ENCODE data around the gene THADA.
"Not testable (repeated sequence)": the region's sequence is repeated elsewhere in the genome, so short reads cannot be mapped to it uniquely, and the experiment has no call there.

The THADA gene

DNA sequence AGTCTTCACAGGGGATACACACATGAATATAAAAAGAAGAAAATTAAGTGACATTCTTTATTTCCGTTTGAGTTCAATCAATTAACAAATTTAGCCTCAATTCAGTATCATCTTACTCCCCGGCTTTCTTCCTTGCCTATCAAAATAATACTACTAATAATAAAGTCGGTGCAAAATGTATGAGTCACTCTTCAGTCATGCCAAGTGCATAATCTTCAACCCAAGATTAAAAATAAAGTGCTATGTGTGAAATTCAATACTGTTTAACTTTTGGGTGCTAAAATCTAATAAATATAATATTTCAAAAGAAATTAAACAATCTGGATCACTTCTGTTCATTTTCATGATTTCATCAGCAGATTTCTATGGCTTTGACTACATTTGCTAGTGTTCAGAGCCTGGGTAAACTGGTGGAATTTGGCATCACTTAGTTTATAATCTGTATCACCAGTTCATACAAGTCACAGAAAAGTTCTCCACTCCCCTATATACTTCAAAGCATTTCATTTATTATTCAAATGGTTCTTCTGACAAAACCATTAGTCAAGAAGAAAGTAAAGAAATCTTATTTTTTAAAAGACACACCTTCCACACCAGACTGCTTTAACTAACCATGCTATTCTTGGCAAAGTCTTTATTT is 183.6 kb downstream of the THADA start:
- no peak for DNase-seq (ENCODE audit: low read depth in 3 of 3)

DNA sequence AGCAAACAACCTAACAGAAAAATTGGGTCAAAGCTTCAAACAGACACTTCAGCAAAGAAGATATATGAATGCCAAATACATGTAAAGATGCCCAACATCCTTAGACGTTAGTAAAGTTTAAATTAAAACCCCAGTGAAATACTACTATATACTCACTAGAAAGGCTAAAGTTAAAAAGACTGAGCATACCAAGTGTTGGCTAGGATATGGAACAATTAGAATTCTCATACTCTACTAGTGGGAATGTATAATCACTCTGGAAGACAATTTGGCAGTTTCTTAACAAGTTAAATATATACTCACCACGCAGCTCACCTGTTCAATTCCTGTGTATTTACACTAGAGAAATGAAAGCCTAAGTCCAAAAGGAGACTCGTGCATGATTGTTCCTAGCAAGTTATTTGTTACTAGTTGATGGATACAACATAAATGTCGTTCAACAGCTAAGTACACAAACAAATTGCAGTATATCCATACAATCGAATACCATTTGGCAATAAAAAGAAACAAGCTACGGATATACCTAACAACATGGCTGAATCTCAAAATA is 185.7 kb downstream of the THADA start:
- no peak for DNase-seq (ENCODE audit: low read depth in 3 of 3)

DNA sequence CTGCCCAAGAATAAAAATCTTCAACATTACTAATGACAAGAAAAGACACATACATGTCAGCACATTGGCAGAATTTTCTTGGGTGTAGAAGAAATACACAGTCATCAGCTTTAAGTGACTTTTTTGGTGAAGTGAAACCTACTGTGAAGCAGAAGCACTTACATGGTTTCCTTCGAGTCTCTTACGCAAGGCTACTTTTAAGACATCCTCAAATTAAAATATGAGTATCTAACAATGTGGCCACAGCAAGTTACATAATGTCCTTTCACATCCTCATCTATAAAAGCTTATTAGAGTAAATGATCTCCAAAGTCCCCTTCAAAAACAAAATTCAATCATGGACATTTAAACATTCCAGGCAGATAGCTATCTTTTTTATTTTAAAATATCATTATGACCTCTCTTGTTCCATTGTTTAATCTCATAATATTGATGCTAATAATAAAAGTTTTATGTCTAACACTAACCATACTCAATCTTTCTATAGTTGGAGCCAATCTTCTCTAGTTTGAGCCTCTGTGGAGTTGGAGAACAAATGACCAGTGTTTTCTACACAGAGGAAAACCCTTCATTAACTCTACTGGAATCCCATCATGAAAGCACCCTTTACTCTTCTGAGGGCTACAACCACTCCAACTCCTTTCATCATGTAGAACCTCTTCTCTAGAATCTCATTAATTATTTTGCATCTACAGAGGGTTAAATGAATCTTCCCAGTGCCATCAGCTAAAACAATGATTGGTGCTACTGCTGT is 187.3 kb downstream of the THADA start:
- DNase-seq (ENCODE audit: low read depth in 3 of 3): no peak

DNA sequence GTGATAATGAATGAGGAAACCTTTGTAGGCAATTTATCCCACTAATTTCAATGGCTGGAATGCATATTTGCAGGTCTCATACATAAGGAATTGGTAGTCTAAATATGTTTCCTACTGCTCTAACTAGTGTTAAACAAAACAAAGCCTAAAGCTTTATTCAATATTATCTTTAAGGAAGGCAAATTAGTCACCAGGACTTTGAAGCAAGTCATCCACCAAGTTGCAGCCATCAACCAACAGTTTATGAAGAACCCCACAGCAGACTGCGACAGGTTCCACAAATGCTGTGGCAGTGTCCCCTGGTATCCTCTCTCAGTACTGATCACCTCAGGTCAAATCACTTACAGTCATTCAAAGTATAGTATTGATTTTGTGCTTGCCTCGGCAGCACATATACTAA is 187.9 kb downstream of the THADA start:
- DNase-seq (ENCODE audit: low read depth in 3 of 3): no peak

DNA sequence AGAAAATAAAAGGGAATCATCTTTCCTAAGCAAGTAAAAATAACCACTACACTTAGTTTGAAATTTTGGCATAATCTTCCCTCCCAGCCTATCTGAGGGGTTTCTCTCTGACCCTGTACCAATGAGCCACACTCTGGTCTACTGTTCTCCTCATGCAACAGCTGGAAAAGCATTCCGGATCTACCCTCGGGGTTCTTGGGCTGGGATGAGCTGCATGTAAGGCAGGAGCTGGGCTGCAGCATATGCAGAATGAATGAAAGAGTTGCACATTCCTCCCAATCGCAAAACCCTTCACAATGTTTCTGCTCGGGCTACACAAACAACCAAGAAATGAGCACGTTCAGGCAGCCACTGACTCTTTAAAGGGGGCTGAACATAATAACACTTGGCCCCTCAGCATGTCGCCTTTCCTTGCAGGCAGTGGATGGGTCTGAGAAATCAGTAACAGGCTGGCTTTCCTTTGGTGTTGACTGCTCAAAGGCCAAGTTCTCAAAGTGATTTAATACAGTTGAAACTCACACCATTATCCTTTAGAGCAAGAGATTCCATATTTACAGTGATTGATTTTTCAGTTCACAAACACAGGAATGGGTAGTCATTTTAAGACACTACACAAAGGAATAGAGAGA is 189.1 kb downstream of the THADA start:
- DNase-seq (ENCODE audit: low read depth in 3 of 3): no peak

DNA sequence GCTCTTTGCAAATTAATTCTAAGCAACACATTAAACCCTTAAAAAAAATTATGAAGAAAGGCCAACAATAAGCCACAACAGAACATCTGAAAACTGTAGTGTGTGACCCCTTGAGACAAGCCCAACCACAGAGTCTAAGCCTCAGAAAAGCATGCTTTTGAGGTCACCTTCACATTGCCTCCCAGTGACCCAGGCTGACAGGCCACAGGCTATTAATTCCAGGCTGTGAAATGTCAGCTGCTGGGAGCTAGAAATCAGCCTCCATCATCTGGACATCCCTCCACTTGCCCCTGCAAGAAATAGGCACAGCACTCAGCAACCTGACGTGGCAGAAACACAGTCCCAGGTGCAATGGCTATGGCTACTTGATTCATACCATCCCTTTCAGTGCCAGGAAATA is 190.0 kb downstream of the THADA start:
- DNase-seq (ENCODE audit: low read depth in 3 of 3): no peak

DNA sequence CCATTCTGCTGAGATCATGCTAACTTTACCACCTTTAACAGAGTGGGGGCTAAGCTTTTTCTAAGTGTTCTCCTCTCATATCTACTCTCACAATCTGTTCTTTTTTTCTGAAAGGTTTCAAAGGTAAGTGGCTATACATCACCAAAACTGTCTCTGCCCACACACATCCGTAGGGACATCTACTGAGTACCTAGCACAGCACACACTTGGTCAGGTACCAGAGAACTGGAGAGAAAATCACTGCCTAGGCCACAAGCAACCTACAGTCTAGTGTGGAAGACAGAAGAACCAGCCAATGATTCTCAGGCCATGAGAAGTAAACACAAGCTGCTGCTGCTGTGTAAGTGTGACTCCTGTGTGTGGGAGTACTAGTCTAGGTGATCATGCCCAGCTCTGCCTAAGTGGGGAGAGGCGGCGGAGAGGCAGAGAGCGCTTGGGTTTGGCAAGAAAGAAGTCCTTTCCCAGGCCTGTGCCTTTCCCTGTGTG is 193.3 kb downstream of the THADA start:
- no peak for DNase-seq (ENCODE audit: low read depth in 3 of 3)

DNA sequence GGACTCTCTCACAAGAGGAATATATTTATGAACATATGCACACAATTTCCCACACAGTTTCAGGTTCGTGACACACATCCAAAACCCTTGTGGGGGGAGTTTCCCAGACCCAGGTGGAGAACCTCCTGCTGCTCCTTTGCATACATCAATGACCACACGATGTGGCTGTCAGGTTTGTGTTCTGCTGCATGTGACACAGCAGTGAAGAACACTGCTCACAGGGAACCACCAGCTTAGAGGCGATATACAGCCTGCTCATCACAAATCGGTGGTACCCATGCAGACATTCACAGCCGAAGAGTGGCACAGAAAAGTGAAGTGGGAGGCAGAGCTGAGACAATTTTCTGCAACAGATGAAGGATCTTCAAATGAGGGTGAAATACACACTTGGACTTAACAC is 193.8 kb downstream of the THADA start:
- DNase-seq (ENCODE audit: low read depth in 3 of 3): no peak

DNA sequence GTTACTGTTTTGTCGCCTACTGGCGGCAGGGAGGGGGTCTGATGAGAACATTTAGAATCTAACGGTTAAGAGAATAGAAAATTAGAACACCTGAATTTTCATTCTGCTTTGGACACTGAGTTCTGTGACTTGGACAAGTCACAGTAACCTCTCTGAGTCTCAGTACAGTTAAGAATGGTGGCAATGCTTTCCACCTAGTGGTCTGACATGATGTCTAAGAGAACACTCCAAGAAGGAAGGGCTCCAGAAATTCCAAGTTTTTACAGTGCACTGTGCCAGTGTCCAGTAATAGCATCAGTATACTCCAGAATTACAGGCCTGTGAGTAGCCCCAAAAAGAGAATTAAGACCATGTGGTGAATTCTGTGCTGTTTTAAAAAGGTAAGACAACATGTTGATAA is 195.3 kb downstream of the THADA start:
- no peak for DNase-seq (ENCODE audit: low read depth in 3 of 3)

DNA sequence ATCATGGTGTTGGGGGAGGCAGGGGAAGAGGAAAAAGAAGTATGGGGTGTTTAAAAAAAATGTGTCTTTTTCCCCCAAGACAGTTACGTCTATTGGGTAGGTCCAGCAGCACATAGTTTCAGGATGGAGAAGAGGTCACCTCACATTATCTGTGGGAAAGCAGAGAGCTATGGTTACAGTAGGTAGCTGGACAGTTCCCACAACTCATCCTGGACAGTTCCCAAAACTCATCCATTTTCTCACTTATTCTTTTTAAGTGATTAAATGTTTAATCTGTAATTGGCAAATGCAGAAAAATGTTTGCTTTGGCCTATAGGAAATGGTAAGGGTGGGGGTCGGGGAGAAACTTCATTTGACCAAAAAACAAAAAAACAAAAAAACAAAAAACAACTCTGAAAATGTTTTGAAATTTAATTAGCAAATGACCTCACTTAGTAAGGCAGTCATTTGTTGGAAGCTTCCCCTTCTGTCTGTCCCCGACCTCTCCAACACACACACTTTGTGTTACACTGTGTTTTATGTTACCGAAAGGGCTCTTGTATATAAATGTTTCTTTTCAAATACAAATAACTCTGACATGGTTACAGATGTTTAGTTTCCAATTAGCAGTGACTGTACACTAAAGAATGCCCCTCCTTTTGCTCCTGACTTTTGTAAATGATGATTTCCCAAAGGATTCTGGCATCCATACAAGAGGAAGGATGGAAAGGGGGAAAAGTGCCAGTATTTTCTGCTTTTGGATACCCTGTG is 196.1 kb downstream of the THADA start:
- DNase-seq (ENCODE audit: low read depth in 3 of 3): no peak

DNA sequence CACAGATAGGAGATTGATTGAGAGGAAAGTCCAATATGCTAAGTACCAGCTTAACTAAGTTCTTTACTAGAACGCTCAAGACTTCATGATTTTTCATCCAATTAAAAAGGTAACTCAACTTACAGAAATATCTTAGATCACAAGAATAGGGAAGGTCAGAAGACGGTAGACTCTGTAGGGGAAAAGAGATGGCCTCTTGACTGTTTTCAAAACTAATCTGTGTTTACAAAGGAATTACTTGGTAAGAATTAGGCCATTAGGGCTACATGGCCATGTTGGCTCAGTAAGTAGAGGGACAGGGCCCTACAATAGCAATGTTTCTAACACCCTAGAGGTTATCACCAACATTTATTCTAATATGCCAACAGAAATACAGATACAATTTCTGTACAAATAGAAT is 196.7 kb downstream of the THADA start:
- no peak for DNase-seq (ENCODE audit: low read depth in 3 of 3)

DNA sequence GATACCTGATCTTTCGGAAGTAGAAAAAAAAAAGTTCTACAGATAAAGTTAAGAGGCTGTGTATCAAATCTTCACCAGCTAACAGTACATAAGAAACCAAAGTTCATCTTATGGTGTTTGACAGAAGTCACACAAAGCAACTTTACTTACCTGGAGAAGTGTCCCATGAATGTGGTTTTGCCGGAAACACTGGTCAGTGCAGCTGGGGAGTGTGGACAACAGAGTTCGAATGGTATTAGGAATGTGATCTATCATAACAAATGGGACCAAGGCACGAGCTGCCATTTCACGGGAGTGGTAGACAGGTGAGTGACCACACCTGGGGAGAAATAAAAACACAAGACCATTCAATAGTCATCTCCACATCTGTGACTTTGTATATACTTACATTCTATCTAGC is 198.0 kb downstream of the THADA start:
- DNase-seq (ENCODE audit: low read depth in 3 of 3): no peak

DNA sequence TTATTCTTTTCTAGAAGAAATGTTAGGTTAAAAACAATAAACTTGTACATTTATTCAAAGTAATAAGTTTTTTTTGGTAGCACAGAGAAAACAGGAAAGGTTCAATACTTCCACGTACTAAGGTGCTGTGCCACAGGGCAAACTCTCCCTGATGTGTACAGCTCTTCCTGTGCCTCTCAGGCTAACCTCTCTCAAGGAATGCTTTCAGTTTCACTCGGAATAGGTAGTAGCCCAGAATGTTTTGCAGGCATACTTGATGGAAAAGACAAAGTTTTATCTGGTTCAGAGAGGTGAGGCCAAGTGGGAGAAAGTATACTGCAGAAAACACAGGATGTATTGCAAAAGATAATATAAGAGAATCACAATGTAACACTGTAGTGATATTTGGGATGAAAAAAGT is 198.4 kb downstream of the THADA start:
- DNase-seq (ENCODE audit: low read depth in 3 of 3): no peak

DNA sequence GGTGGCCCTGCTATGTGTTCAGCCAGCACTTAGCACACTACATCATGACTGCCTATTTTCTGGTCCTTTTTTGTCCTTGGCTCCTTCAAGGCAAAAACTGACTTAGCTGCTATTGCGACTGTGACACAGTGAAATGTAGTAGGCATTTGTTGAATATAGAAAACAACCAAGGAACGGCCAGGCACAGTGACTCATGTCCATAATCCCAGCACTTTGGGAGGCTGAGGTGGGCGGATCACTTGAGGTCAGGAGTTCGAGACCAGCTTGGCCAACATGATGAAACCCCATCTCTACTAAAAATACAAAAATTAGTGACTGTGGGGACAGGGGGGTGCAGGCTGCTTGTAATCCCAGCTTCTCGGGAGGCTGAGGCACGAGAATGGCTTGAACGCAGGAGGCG is 199.5 kb downstream of the THADA start:
- not testable (repeated sequence) for DNase-seq (ENCODE audit: low read depth in 3 of 3)

DNA sequence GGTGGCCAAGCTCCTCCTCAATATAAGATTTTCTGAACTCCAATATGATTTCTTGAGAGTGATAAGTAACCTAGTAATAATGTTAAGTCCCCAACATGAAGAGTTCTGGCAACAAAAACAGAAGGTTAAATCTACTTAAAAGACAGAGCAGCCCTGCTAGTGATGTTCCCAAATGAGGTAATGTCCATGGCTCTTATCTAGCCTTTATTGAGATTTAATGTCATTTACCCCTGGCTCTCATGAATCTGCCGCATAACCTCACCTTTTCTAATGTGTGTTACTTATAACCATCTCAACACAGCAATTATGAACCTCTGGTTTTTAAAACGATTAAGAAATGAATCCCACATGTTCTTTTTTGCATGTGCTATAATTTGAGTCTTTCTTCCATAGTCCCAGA is 201.9 kb downstream of the THADA start:
- DNase-seq (ENCODE audit: low read depth in 3 of 3): no peak

DNA sequence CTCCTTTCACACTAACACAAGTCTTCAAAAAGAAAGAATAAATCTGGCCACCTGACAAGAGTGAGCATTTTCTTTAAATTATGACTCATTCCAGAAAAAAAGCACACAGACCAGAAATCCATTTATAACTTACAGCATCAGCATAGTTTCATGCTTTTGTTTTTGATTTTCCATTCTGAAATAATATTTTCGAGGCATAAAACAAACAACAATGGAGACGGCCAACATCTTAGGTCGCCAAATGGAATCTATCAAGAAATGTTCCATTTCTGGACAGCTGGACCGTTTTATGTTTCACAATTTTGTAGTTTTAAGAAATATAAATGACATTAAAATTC is 204.0 kb downstream of the THADA start:
- no peak for DNase-seq (ENCODE audit: low read depth in 3 of 3)

DNA sequence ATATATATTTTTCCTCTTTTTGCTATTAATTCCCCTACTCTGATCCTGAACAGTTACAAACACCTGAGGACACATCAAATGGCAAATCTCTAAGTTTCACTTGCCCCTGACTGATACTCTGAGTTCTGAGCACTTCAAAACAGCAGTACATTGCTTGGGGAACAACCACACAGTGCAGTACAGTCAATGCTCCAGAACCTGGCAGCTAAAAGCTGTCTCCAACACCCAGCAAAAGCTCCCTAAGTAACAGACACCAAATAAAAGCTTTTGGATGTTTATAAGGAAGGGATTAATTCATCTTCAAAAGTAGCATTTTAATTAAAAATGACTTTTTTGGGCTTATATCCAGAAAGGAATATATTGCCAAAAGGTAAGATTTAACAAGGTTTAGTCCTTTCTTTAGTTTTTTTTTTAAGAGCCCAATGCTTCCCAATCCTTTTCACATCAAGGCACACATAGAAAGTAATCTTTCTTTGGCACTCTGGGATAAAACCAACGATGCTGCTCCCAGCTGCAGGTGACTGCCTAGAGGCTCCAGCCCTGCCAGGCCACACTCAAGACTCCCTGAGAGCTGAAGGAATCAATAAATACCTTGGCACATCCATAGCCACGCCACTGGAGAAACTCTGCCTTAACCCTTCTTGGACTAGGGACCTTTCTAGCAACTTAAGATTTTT is 204.5 kb downstream of the THADA start:
- no peak for DNase-seq (ENCODE audit: low read depth in 3 of 3)

DNA sequence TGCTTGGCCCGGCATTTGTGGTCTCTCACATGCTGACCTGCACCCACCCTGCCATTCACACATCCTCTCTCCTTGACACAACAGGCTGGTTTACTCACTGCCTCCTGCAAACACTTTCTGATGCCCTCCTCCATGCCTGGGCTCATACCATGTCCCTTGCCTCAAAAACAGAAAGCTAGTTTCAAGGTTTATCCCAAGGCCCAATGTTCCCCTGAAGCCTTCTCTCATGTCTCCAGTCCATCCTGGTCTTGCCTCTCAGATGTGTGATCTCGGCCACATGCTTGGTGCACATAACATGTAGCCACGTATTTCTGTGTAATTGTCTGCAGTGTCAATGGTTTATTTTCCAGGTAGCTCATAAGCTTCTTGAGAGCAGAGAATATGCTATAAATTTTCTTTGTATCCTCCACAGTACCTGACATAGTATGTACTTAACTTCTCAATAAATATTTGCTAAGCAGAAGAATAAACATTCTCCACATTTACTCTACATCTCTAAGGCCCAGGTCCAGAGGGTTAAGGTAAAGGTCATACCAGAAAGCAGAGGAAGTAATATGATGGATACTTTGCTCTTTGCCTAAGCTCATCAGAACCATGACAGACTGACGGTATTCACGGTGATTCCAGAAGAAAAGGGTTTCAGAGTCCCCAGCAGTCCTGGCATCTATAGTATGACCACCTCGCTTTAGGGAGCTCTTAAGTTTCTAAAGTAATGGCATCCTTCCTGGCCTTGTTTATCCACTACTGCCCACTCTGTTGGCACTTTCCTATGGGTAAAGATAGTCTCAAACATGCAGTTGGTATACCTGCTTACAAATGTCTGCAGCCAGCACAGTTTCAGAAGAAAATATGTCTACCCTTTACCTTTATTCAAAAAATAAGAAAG is 206.0 kb downstream of the THADA start:
- no peak for DNase-seq (ENCODE audit: low read depth in 3 of 3)

DNA sequence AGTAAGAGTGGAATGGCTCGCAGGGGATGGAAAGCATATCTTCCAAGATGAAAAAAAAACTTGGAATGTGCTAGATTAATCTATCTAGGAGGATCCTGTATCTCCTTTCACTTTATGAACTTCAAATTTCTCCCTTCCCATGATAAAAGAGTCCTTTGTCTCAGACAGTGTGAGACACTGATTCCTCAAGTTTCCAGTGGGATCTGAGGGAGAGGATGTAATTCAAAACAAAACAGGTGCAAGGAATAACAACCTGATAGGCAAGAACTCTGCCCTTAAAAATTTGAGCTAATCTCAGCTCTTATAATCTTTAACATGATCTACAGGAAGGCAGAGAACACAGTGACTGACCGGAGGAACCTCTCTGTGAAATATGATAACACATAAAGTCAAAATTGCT is 207.5 kb downstream of the THADA start:
- DNase-seq (ENCODE audit: low read depth in 3 of 3): no peak

Data from stimulated activated CD4-positive, alpha-beta T cell treated with anti-CD3 and anti-CD28 coated beads, TNF-alpha, amount 100 ng/mL, for 4 hours (primary cell).